ENCODE data around the gene RBBP6. TPM values are rescaled to one million over a fixed set of nuclear protein-coding genes. Genes with fewer than 3 reads are reported as not detected.
A peak's percentile ranks its signal among the peaks of the same experiment; 100 is the strongest.

Gene RBBP6
- total RNA-seq, 1 experiment from 2014 or later: 76.6 TPM

DNA sequence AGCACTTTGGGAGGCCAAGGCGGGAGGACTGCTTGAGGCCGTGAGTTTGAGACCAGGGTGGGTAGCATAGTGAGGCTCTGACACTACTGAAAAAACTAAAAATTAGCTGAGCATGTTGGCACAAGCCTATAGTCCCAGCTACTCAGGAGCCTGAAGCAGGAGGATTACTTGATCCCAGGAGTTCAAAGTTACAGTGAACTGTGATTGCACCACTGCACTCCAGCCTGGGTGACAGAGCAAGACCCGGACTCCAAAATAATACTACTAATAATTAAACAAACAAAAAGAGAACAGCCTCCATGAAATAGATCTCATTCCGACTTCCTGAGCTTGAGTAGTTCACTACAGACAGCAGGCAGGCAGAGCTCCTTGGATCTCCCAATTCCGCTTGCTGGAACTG lies 2.7 kb upstream of the RBBP6 start:
- no peaks in the 10 kb centered on the region for H3K9me2 ChIP-seq (ENCODE audit: insufficient read depth)
- H3K36me3 ChIP-seq (ENCODE audit: low read depth): 0 out of 2 replicates have a peak, but pooled peaks cover 5% of the 10 kb centered on the region
- no peaks in the 10 kb centered on the region for H3K27me3 ChIP-seq (ENCODE audit: insufficient read depth, low read depth)
- DNase-seq: no peak
- ChIA-PET POLR2A (ENCODE audit: unreplicated experiment) (no interaction called here), CTCF (interaction anchor here (1.3 kb wide), 1 partner anchor 10 kb away, joined by 4 read pairs; no protein-coding TSS in a partner anchor)
- 0 out of 2 replicates have a peak, but pooled peaks cover 3% of the 10 kb centered on the region for H3F3A ChIP-seq (ENCODE audit: insufficient read depth, low read depth)
- H3K79me2 ChIP-seq (ENCODE audit: low read depth): peaks cover 23% of the 10 kb centered on the region
- no peaks in the 10 kb centered on the region for H3K9me3 ChIP-seq (ENCODE audit: insufficient read depth, low read depth)
- no peak overlapping the region for H2AFZ ChIP-seq
- no TSS peak for BruUV-seq (replicated peaks)
- no peak overlapping the region for H3K27ac ChIP-seq
- H3K4me2 ChIP-seq: no peak overlapping the region
- peaks cover 5% of the 10 kb centered on the region; the same call in 1 of the 2 replicates for H3K4me1 ChIP-seq (replicated peaks; ENCODE audit: insufficient read depth)
- TF ChIP-seq, protein P1, sequence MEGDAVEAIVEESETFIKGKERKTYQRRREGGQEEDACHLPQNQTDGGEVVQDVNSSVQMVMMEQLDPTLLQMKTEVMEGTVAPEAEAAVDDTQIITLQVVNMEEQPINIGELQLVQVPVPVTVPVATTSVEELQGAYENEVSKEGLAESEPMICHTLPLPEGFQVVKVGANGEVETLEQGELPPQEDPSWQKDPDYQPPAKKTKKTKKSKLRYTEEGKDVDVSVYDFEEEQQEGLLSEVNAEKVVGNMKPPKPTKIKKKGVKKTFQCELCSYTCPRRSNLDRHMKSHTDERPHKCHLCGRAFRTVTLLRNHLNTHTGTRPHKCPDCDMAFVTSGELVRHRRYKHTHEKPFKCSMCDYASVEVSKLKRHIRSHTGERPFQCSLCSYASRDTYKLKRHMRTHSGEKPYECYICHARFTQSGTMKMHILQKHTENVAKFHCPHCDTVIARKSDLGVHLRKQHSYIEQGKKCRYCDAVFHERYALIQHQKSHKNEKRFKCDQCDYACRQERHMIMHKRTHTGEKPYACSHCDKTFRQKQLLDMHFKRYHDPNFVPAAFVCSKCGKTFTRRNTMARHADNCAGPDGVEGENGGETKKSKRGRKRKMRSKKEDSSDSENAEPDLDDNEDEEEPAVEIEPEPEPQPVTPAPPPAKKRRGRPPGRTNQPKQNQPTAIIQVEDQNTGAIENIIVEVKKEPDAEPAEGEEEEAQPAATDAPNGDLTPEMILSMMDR (conservative IDR thresholded peaks at IDR 0.05): no peak
- no peak for TF ChIP-seq EZH2 (IDR thresholded peaks at IDR 0.05; ENCODE audit: low read depth)
- peaks cover 17% of the 10 kb centered on the region for H4K20me1 ChIP-seq (ENCODE audit: insufficient read depth)
- H3K4me3 ChIP-seq: no peak overlapping the region
- intact Hi-C loops (cut with micrococcal nuclease; ENCODE audit: unreplicated experiment): loop anchor here (5.0 kb wide), 1 partner anchor 721 kb away; the partner anchor contains the start of gene ZKSCAN2

DNA sequence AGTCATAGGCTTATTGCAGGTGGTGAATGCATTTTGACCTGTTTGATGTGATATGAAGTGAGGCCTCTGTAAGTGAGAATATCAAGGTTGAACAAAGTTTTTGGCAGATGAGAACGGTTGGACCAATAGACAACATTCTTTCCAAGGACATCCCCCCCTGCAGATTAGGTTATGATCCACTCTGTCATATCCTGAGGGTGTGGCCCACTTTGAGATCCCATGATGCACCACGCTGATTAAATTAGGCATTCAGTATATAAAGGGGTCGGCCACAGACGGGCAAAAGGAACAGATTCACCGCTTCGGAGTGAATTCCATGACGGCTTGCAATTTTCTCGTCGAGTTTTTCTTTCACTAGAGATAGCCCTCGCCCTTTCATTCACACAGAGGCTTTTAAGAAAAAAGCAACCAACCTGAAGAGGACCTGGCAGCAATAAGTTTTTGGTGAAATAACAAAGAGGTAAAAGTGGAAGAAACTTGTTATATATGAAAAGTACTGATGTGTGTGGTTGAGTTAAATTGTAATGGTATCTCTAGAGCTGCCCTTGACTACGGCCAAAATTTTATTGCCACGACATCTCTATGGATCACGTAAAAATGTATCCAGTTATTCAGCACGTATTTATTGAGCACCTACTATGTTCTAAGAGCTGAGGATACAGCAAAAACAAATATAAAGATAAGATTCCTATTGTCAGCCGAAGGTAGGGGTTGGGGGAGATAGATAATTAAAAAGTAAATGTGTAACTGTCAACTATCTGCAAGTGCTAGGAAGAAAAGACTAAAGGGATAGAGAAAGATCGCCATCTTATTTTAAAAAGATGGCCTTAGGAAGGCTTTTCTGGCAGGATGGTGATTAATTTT lies 1.7 kb upstream of the RBBP6 start:
- no peak for DNase-seq
- TF ChIP-seq, protein P1 (conservative IDR thresholded peaks at IDR 0.05): no peak
- TF ChIP-seq EZH2 (IDR thresholded peaks at IDR 0.05; ENCODE audit: low read depth): no peak
- Histone ChIP-seq H3K4me2 (no peak overlapping the region), H3K4me3 (no peak overlapping the region), H3K9me3 (ENCODE audit: insufficient read depth, low read depth) (no peaks in the 10 kb centered on the region), H3K4me1 (replicated peaks; ENCODE audit: insufficient read depth) (peaks cover 16% of the 10 kb centered on the region), H3K9me2 (ENCODE audit: insufficient read depth) (no peaks in the 10 kb centered on the region), H3F3A (ENCODE audit: insufficient read depth, low read depth) (0 out of 2 replicates have a peak, but pooled peaks cover 3% of the 10 kb centered on the region), H3K79me2 (ENCODE audit: low read depth) (peaks cover 33% of the 10 kb centered on the region), H3K36me3 (ENCODE audit: low read depth) (0 out of 2 replicates have a peak, but pooled peaks cover 5% of the 10 kb centered on the region), H3K27ac (no peak overlapping the region), H3K27me3 (ENCODE audit: insufficient read depth, low read depth) (no peaks in the 10 kb centered on the region), H2AFZ (no peak overlapping the region), H4K20me1 (ENCODE audit: insufficient read depth) (peaks cover 28% of the 10 kb centered on the region)
- intact Hi-C loops (cut with micrococcal nuclease; ENCODE audit: unreplicated experiment): loop anchor here (5.0 kb wide), 1 partner anchor 720 kb away; the partner anchor contains the start of gene ZKSCAN2
- ChIA-PET POLR2A (ENCODE audit: unreplicated experiment) (no interaction called here), CTCF (no interaction called here)
- BruUV-seq (replicated peaks): no TSS peak

DNA sequence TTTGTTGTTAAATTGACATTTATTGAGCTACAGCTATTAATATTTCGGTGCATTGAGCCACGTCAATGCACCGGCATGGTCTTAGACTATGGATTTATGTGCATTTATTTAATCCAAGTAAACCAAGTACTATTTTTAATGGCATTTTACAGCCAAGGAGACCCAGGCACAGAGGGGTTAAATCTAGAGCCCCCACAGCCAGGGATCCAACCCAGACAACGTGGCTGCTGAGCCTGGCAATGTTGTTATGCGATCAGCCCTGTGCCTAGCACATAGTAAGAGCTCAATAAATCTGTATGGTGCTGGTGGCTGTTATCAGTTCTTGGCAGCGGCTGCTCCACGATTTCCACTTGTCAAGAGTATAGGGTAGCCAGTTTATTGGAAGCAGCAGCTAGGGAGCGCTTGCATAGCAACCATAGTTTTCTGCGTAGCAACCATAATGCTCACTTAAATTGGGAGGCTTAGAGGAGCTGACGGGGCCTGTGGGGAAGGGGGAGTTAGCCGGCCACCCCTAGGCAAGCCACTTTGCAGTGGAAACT lies 541 bp upstream of the RBBP6 start:
- H3K9me3 ChIP-seq (ENCODE audit: insufficient read depth, low read depth): no peaks in the 10 kb centered on the region
- ChIA-PET CTCF (interaction anchor here (1.2 kb wide), 1 partner anchor 11 kb away, joined by 3 read pairs; no protein-coding TSS in a partner anchor), POLR2A (ENCODE audit: unreplicated experiment) (interaction anchor here (0.6 to 0.7 kb wide), 2 partner anchors 510 to 922 kb away, joined by 3 to 5 read pairs; no protein-coding TSS in a partner anchor)
- intact Hi-C loops (cut with micrococcal nuclease; ENCODE audit: unreplicated experiment): loop anchor here (5.0 kb wide), 1 partner anchor 718 kb away; the partner anchor contains the start of gene ZKSCAN2
- H3K4me1 ChIP-seq (replicated peaks; ENCODE audit: insufficient read depth): peaks cover 26% of the 10 kb centered on the region
- BruUV-seq (replicated peaks): no TSS peak
- 0 out of 2 replicates have a peak, but pooled peaks cover 8% of the 10 kb centered on the region for H3K36me3 ChIP-seq (ENCODE audit: low read depth)
- H3K79me2 ChIP-seq (ENCODE audit: low read depth): peaks cover 44% of the 10 kb centered on the region
- peaks cover 39% of the 10 kb centered on the region for H4K20me1 ChIP-seq (ENCODE audit: insufficient read depth)
- H3K9me2 ChIP-seq (ENCODE audit: insufficient read depth): no peaks in the 10 kb centered on the region
- H2AFZ ChIP-seq: peak overlapping the region; percentile 84
- H3K4me2 ChIP-seq: peak overlapping the region; percentile 92
- H3K4me3 ChIP-seq: peak overlapping the region; percentile 98
- DNase-seq: peak in 1 of 2 experiments; percentile 73
- H3K27me3 ChIP-seq (ENCODE audit: insufficient read depth, low read depth): no peaks in the 10 kb centered on the region
- H3F3A ChIP-seq (ENCODE audit: insufficient read depth, low read depth): 0 out of 2 replicates have a peak, but pooled peaks cover 3% of the 10 kb centered on the region
- no peak overlapping the region for H3K27ac ChIP-seq
- no peak for TF ChIP-seq EZH2 (IDR thresholded peaks at IDR 0.05; ENCODE audit: low read depth)
- TF ChIP-seq, protein P1 (conservative IDR thresholded peaks at IDR 0.05): no peak

All from PC-9 (cell line).